ENCODE measurements around the gene SOHLH1. TPM values are rescaled to one million over a fixed set of nuclear protein-coding genes. Genes with fewer than 3 reads are reported as not detected.

The SOHLH1 gene
- polyA plus RNA-seq, 2 of the 4 experiments (the other 2 are of a cell fraction): not detected

- CTCF ChIA-PET: interaction anchor here (1.1 to 1.6 kb wide), 3 partner anchors 11 to 73 kb away, joined by 3 to 7 read pairs (median 4); no protein-coding TSS in a partner anchor
- DNase-seq (ENCODE audit: low read depth in 1 of 2, low spot score in 1 of 2): no peak
- H3K4me2 ChIP-seq: no peak overlapping the region
- no peak for FAIRE-seq
- TF ChIP-seq JUNB (IDR thresholded peaks at IDR 0.05) (no peak), RARB (CRISPR knock-in tag; IDR thresholded peaks at IDR 0.05) (no peak), BHLHE40 (IDR thresholded peaks at IDR 0.05; ENCODE audit: low read depth, low read length) (no peak), ZFP36 (IDR thresholded peaks at IDR 0.05; ENCODE audit: borderline replicate concordance, partially characterized antibody) (no peak)
- no peaks in the 10 kb centered on the region for H3K4me1 ChIP-seq
- H3K4me3 ChIP-seq: no peak overlapping the region
- ATAC-seq: no peak
- POLR2A ChIA-PET: no interaction called here
- 73% methylated on average over 3 of the region's 16 CpGs for WGBS (ENCODE audit: missing lambda C conversion rate)
- no peak overlapping the region for H3K27ac ChIP-seq
- H3K9me3 ChIP-seq: no peaks in the 10 kb centered on the region
These were observed 4.2 kb downstream of the SOHLH1 start for GRCh38 chr9:135695036-135695435.

GRCh38 chr9:135694414-135694813 lies 4.9 kb downstream of the SOHLH1 start:
- ATAC-seq (no peak), FAIRE-seq (no peak), DNase-seq (ENCODE audit: low read depth in 1 of 2, low spot score in 1 of 2) (no peak)
- Histone ChIP-seq H3K27ac (no peak overlapping the region), H3K4me1 (no peaks in the 10 kb centered on the region), H3K9me3 (no peaks in the 10 kb centered on the region), H3K4me3 (no peak overlapping the region), H3K4me2 (no peak overlapping the region)
- POLR2A ChIA-PET: no interaction called here
- CTCF ChIA-PET: interaction anchor here (0.8 to 2.1 kb wide), 4 partner anchors 10 to 208 kb away, joined by 3 to 5 read pairs (median 4); no protein-coding TSS in a partner anchor
- no peak for TF ChIP-seq FOSL2 (IDR thresholded peaks at IDR 0.05)
- TF ChIP-seq FOSL2 (CRISPR knock-in tag; IDR thresholded peaks at IDR 0.05): no peak
- TF ChIP-seq CHD2 (IDR thresholded peaks at IDR 0.05; ENCODE audit: low read length, partially characterized antibody): no peak
- TF ChIP-seq JUN (IDR thresholded peaks at IDR 0.05): no peak
- no peak for TF ChIP-seq RFX5 (IDR thresholded peaks at IDR 0.05)
- TF ChIP-seq NFE2L2 (conservative IDR thresholded peaks at IDR 0.05; ENCODE audit: low read length): no peak
- 67% methylated on average over 17 of the region's 18 CpGs for WGBS (ENCODE audit: missing lambda C conversion rate)

- ChIA-PET CTCF (interaction anchor here (0.8 to 2.1 kb wide), 6 partner anchors 9 to 207 kb away, joined by 3 to 5 read pairs (median 3); no protein-coding TSS in a partner anchor), POLR2A (no interaction called here)
- TF ChIP-seq ATOH8 (CRISPR knock-in tag; IDR thresholded peaks at IDR 0.05; ENCODE audit: low read depth) (no peak), HEYL (CRISPR knock-in tag; IDR thresholded peaks at IDR 0.05) (no peak), EHMT2 (IDR thresholded peaks at IDR 0.05; ENCODE audit: low read depth) (no peak), KDM1A (IDR thresholded peaks at IDR 0.05; ENCODE audit: low read depth) (no peak), MAX (IDR thresholded peaks at IDR 0.05) (no peak), E2F6 (IDR thresholded peaks at IDR 0.05; ENCODE audit: borderline replicate concordance, low read depth) (no peak), JUN (IDR thresholded peaks at IDR 0.05) (no peak), CHD4 (IDR thresholded peaks at IDR 0.05; ENCODE audit: borderline replicate concordance) (no peak), REST (IDR thresholded peaks at IDR 0.05) (no peak), HOXA7 (CRISPR knock-in tag; IDR thresholded peaks at IDR 0.05) (no peak), CTCF (IDR thresholded peaks at IDR 0.05) (no peak), SMC3 (IDR thresholded peaks at IDR 0.05) (no peak), FOSL2 (IDR thresholded peaks at IDR 0.05) (no peak), FOSL2 (CRISPR knock-in tag; IDR thresholded peaks at IDR 0.05) (no peak), HMGXB4 (CRISPR knock-in tag; IDR thresholded peaks at IDR 0.05; ENCODE audit: borderline replicate concordance) (no peak), HES2 (IDR thresholded peaks at IDR 0.05) (no peak)
- Histone ChIP-seq H3K27ac (no peak overlapping the region), H3K4me1 (no peaks in the 10 kb centered on the region), H3K9me3 (no peaks in the 10 kb centered on the region), H3K4me3 (no peak overlapping the region), H3K4me2 (no peak overlapping the region)
- FAIRE-seq (no peak), ATAC-seq (no peak), DNase-seq (ENCODE audit: low read depth in 1 of 2, low spot score in 1 of 2) (no peak)
- WGBS (ENCODE audit: missing lambda C conversion rate): 75% methylated on average over 5 of the region's 11 CpGs
These were observed 5.5 kb downstream of the SOHLH1 start for GRCh38 chr9:135693771-135694170.

Data from A549 (cell line).